Cardiac septum (tissue), 1 donor: ENCODE data around the gene DUSP3. TPM values are rescaled to one million over a fixed set of nuclear protein-coding genes. Genes with fewer than 3 reads are reported as not detected.
"Not testable (repeated sequence)": the region's sequence is repeated elsewhere in the genome, so short reads cannot be mapped to it uniquely, and the experiment has no call there.

Experiments
- DNase-seq: peaks from one replicate; pipeline ENCODE4 v3.0.0-alpha.2; 2020; ENCODE audit warnings: low spot score
- intact Hi-C: fragments of 100-400 bp; cut with DNase I; formaldehyde crosslinking; loops from one replicate; pipeline ENCODE4 v1.14.0; 2022
- total RNA-seq: library from RNA; stranded (reverse); fragmentation: NEBNext Ultra II Directional; extraction: Animal tissue kit (Norgen Biotek cat#: 25700); gene quantifications from one replicate; pipeline ENCODE4 v1.2.1, GENCODE V29; 2021
- donor health status: DM: no; HTN: no; CAD: no.

DUSP3 gene
- total RNA-seq, 1 donor from 2014 or later = 224 TPM

DNA sequence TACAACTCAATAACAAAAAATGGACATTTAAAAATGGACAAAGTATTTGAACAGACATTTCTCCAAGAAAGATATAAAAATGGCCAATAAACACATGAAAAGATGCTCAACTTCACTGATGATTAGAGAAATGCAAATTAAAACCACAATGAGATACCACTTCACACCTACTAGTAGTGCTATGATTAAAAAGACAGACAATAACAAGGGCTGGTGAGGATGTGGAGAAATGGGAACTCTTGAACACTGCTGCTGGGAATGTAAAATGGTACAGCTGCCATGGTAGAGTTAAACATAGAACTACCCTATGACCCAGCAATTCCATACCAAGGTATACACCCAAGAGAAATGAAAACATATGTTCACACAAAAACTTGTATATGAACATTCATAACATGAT, 26.3 kb upstream of the DUSP3 start:
- DNase-seq = no peak
- intact Hi-C loops = no loop called here

DNA sequence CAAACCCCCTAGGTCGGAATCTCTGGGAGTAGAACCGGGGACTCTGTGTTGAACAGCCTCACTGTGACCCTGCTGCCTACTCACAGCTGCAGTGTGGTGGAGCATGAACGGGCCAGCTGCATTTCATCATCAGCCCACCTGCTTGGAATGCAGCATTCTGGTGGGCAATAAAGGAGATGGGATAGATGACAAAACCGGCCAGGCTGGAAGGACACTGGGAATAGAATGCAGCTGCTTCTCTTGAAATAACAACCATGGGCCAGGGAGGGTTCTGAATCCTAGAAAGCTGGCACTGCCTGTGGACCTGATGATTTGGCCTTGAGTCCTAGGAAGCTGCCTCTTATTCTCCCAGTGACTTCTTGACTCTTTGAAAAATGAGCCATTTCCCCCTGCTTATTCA, 25.0 kb upstream of the DUSP3 start:
- intact Hi-C loops = no loop called here
- no peak for DNase-seq

DNA sequence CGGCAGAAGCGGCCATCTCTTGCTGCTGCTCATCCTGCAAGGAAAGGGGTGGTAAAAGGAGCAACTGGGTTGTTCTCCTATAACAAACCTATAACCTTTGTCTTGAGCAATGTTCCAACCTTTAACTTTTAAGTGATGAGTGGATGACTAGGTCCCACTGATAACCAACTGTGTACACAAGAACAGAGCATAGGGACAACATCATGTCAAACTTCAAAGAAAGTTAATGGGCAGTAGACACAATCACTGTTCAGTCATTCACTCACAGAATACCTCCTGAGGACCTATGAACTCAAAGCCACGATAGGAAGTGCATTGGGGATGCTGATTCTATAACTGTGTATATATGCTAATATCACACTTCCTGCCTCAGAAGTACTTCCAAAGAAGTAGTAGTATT, 23.1 kb upstream of the DUSP3 start:
- no peak for DNase-seq
- intact Hi-C loops = no loop called here

DNA sequence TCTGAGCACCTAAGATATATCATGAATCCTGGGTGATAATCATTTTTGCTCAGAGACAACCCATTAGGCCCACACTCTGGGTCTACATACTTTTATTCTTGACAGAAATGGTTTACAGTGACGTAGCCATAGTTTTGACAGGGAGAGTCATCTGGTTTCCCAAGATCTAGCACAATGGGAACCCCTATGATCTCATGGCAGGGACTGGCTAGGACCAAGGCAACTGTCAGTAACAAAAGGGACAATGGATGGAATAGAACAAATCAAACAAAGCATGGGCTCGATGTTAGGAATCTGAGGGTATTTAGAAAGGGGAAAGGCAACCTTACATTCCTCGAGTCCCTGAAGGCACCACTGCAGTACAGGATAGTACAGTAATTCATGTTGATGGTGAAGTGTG, 22.0 kb upstream of the DUSP3 start:
- no peak for DNase-seq
- intact Hi-C loops = no loop called here

DNA sequence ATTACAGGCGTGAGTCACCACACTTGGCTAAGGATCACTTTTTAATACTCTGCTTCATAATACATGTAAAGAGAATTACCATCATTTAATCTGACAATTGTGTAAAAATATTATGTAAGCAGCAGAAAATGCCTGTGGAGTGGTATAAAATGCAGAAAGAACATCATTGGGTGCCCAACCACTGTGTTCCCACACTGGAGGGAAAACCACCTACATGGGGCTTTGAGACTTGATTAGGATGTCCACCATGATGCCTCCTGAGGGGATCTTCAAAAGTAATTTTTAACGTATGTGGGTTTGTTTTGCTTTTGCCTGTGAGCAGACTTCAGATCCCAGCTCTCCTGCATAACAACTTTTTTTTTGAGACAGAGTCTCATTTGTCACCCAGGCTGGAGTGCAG, 20.3 kb upstream of the DUSP3 start:
- DNase-seq = no peak
- intact Hi-C loops = no loop called here

DNA sequence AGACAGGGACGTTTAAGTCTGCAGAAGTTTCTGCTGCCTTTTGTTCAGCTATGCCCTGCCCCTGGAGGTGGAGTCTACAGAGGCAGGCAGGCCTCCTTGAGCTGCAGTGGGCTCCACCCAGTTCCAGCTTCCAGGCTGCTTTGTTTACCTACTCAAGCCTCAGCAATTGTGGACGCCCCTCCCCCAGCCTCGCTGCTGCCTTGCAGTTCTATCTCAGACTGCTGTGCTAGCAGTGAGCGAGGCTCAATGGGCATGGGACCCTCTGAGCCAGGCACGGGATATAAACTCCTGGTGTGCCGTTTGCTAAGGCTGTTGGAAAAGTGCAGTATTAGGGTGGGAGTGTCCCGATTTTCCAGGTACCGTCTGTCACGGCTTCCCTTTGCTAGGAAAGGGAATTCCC, 19.2 kb upstream of the DUSP3 start:
- DNase-seq, intact Hi-C loops: not testable (repeated sequence)

DNA sequence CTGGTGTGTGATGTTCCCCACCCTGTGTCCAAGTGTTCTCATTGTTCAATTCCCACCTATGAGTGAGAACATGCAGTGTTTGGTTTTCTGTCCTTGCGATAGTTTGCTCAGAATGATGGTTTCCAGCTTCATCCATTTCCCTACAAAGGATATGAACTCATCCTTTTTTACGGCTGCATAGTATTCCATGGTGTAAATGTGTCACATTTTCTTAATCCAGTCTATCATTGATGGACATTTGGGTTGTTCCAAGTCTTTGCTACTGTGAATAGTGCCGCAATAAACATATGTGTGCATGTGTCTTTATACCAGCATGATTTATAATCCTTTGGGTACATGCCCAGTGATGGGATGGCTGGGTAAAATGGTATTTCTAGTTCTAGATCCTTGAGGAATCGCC, 13.9 kb upstream of the DUSP3 start:
- DNase-seq, intact Hi-C loops: not testable (repeated sequence)

DNA sequence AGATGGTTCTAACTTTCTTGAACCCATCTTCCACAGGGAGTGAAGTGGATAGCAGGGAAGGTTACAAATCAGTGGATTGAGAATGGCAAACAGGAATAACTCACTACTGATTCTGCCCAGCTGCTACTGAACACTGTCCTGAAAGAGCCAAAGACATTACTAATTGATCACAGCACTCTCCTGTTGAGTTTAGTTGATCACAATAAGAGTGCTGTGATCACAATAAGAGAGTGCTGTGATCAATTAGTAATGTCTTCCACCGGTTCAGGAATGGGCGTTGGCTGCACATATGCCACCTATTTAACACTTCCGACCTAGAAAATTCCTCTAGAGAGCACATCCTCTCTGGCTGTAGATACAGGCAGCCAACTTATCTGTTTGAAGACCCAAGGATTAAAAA, 12.8 kb upstream of the DUSP3 start:
- intact Hi-C loops = no loop called here
- DNase-seq = no peak

DNA sequence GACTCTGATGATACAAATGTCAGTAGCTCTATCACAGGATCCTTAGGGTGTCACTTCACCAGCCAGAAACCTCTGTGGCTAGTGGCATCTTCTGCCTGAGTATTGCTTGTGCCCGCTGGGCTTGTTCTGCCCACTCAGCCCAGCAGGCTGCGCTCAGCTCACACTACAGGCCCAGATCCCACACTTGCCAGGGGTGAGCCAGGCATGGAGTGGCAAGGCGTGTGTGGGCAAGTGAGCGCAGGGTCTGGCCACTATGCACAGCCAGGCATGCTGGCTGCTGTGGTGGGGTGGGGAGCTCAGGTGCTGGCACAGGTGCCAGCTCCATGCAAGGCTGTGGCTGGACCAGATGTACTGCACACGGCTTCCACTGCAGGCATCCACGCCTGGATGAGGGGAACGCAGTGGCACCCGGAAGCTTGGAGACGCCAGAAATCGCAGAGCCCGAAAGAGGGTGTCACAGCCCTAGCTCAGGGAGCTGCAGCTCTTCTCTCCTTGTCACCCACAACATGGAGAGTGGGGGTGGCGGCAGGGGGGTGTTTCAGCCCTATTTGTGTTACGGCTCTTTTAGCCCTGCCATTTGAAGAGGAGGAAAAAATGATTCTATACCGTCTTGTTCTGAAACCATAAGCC, 11.6 kb upstream of the DUSP3 start:
- DNase-seq = no peak
- intact Hi-C loops = no loop called here

DNA sequence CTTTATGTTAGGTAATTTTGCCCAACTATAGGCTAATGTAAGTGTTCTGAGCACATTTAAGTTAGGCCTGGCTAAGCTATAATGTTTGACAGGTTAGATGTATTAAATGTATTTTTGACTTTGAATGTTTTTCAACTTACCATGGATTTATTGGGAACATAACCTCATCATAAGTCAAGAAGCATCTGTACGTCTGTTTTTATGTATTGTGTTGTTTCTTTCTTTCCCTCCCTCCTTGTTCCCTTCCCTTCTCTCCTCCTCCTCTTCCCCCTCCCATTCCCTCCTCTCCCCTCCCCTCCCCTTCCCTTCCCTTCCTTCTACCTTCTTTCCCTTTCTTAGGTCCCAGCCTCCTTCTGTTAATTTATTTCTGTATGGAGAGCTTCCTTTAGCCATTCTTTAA, 10.7 kb upstream of the DUSP3 start:
- DNase-seq = no peak
- intact Hi-C loops = no loop called here

DNA sequence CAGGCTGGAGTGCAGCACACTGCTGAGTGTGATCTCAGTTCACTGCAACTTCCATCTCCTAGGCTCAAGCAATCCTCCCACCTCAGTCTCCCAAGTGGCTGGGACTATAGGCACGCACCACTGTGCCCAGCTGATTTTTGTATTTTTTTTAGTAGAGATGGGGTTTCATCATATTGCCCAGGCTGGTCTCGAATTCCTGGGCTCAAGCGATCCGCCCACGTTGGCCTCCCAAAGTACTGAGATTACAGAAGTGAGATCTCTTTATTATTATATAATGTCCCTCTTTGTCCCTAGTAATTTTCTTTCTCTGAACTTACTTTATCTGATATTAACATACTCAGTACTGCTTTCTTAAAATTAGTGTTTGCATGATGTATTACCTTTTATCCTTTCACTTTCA, 9.8 kb upstream of the DUSP3 start:
- DNase-seq = no peak
- intact Hi-C loops = no loop called here

DNA sequence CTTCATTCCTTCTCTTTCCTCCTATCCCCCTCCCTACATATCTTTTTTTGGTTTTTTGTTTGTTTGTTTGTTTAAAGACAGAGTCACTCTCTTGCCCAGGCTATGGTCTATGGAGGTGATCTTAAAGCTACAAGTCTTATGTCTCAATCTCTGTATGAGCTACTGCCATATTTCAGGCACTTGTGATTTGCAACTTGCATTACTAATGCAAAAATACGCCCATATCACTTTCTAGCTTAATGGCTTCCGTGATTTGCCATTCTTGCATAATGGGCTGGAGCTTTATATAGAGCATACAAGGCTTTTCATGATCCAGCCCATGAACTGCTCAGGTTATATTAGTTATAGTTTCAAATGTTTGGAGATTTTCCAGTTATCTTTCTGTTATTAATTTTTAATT, 9.0 kb upstream of the DUSP3 start:
- no peak for DNase-seq
- intact Hi-C loops = no loop called here

DNA sequence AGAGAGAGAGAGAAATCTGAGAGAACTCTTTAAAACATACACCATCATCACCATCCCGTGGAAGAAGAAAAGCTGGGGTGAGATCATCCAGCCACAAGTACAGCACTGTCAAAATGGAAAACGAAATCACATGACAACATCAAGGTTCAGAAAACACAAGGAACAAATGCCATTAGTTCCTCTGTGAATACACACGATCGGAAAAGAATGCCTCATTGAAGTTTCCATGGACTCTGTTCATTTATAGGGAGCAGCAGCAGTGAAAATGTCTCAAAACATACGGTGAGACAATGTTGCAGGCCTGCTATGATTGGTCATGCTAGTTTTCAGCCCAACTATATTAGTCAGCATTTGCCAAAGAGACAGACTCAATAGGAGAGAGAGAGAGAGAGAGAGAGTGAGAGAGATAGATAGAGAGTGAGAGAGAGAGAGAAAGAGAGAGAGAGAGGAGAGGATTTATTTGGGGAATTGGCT, 5.9 kb upstream of the DUSP3 start:
- intact Hi-C loops = no loop called here
- no peak for DNase-seq

DNA sequence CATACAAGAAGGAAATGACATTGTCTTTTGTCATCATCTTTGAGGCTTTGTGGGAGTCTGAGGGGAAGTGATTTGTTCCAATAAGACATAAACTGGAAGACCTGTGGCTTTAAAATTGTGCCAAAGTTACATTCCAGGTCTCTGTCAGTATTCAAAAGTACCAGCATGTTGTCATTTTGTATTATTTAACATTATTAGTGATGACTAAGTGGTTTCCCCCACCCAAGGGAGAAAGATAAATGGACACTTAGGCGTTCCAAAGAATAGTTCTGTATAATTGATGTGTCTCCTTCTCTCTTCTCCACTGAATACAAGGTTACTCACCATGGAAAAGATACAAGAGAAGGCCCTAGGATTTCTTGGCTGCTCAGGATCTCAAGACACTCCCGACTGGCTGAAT, 5.3 kb upstream of the DUSP3 start:
- DNase-seq = no peak
- intact Hi-C loops = no loop called here

DNA sequence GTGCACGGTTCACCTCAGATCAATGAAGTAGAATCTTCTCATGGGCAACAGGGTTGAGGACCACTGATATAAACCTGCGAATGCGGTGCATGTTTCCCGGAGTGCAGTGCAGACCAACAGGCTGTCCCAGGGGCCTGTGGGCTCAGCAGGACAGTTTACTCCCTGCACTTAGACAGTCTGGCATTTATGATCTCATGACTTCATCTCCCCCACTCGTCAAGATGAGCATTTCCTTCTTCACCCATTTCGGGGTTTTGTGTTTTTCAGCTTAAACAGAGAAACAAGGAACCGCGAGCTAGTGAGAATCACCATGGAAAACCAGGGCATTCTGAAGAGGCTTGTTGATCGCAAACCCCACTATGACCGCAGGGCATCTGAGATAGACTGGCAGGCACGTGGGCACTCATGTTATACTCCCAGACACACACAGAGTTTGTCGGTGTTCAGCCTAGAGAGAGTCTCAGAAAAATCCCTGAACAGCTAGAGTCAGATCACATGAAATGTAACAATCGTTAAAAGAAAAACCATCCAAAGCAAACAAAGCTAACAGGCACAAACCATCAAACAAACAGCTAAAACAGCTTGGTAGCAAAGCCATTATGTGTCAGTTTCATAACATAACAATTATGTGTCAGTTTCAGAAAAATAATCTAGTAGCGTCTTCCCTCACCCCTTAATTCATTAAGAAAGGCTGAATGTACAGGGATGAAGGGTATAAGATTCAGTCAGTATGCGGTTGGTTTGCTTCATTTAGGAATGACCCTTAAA, 4.3 kb upstream of the DUSP3 start:
- no peak for DNase-seq
- intact Hi-C loops = no loop called here

DNA sequence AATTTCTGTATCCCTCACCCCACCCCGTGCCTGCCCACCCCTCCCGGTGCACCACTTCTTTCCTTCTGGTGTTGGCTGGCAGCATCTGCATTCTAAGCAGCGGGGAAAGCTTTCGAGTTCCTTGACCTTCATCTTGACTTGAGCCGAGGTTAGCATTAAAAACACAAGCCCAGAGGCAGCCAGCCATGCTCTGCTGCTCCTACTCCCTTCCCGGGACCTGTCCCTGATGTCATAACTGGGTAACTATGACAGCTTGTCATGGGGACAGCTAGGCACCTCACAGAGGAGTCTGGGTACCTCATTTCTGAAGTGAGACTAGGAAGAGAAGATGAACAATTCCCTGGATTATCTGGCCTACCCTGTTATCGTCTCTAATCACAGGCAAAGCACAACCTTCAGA, 1.4 kb upstream of the DUSP3 start, which contains the start of gene CFAP97D1:
Gene CFAP97D1, plus strand, starts transcription at position 301 of the 400 bp plus-strand sequence. Its CDS starts 28 bp downstream, at position 329.
- no peak for DNase-seq
- intact Hi-C loops = no loop called here

DNA sequence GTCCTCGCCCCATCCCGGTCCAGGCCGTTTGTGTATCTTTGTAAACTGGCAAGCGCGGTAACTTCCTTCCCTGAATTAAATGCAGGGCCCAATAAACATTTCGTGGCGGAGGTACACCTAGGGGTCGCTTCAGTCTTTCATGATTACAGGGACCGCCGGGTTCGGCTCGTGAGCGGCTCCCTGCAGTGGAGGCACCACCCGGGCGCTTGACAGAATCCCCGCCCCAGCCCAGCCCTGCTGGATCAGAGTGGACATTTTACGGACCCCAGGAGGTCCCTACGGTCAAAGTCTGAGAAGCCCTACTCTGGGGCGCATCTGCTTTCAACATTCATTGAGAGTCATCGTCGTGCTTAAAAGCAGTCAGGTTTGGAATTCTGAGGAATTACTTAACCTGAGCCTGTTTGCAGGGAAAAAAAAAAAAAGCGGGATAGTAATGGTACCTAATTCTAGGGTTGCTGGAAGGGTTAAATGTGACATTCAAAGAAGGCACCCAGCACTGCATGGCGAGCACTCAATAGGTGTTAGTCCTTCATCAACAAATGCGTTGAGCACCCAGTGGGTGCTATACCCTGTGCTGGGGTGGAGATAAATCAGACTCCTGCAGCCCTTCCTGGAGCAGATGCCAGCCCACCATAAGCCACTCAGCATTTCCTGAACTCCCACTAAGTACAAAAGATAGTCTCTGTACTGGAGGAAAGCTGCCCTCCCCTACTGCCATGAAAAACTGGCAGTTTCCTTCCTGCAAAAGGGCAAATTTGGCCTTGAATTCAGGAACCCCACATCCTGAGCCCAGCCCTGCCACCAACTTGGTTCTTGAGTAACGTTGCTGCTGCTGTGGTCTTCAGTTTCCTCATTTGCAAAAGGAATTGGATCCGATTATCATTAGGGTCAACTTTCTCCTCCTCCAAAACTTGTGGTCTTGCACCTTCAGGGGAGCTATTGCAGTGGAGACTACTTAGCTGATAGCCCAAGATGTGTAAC, 658 bp upstream of the DUSP3 start:
- DNase-seq = no peak
- intact Hi-C loops = loop anchor here (5.0 kb wide), 2 partner anchors 53 to 68 kb away; partner anchors contain the start of genes CD300LG and MPP3

DNA sequence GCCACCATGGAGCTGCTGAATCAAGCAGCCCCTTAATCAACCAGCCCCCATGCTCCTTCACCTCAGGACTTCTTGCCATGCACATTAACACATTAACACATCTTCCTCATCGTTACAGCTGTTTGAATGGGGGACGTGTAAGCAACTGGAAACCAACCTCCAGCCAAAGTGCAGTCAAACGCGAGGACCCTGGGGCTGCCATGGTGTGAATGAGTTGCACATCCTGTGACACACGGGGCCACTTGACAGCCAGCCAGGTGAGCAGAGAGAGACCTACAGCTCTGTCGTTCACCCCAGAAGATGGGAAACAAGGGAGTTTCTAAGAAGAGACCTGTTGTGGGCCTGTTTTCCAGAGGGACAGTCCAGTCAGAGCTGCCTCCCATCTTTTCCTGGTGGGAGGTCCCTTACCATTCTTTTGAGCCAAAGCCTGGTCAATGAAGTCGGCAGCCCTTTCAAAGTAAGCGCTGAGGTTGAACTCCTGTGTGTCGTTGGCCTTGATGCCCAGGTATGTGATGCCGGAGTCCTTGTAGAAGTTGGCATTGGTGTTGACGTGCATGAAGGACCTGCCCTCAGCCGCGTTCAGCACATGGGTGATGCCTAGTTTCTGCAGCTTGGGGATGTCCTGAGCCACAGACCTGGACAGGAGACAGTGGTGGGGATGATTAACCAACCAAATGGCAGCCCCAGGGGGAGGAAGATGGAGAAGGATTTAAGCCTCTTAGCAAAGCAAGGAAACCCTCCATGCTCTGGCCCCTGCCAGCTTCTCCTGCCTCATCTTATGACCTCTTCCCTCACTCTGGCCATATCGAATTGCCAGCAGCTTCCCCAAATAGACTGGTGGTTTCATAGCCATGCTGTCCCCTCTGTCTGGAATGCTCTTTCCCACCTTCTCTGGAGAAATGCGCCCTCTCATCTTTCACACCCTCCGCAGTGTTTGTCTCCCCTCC, 4.2 kb downstream of the DUSP3 start:
- DNase-seq = no peak
- intact Hi-C loops = loop anchor here (5.0 kb wide), 2 partner anchors 58 to 73 kb away; partner anchors contain the start of genes CD300LG and MPP3
